HEK293 (cell line): Measurements from ENCODE around the gene RNASE4.

Source experiments
- GLI2 ChIP-seq: fragments of 450-650 bp; formaldehyde crosslinking; IDR thresholded peaks from 2 replicates; pipeline ENCODE4; 2017; ENCODE audit warnings: missing biosample characterization, missing genetic modification characterization, low read depth, borderline replicate concordance
- IKZF3 ChIP-seq: fragments of 450-650 bp; IDR thresholded peaks from 2 replicates; pipeline ENCODE4 v1.5.0; 2018; ENCODE audit warnings: missing biosample characterization, mild to moderate bottlenecking, missing genetic modification characterization, moderate library complexity
- MZF1 ChIP-seq: fragments of 450-650 bp; formaldehyde crosslinking; IDR thresholded peaks from 2 replicates; pipeline ENCODE4 v1.5.1; 2017; ENCODE audit warnings: missing biosample characterization, missing genetic modification characterization, borderline replicate concordance
- PBX3 ChIP-seq: sonication (generic); formaldehyde crosslinking; IDR thresholded peaks from 2 replicates; pipeline ENCODE4 v1.8.1; 2022; ENCODE audit warnings: mild to moderate bottlenecking, moderate library complexity, missing genetic modification reagents
- PRDM4 ChIP-seq: fragments of 450-650 bp; formaldehyde crosslinking; IDR thresholded peaks from 2 replicates; pipeline ENCODE4 v1.5.1; 2017; ENCODE audit warnings: missing biosample characterization, missing genetic modification characterization
- RBAK ChIP-seq: fragments of 450-650 bp; formaldehyde crosslinking; IDR thresholded peaks from 2 replicates; pipeline ENCODE4 v1.5.1; 2016; ENCODE audit warnings: missing biosample characterization, missing genetic modification characterization
- SALL2 ChIP-seq: fragments of 450-650 bp; formaldehyde crosslinking; IDR thresholded peaks from 2 replicates; pipeline ENCODE4 v1.5.0; 2017; ENCODE audit warnings: missing biosample characterization, mild to moderate bottlenecking, missing genetic modification characterization, borderline replicate concordance
- SETDB1 ChIP-seq: IDR thresholded peaks from one replicate; pipeline ENCODE4 v1.6.1; 2017; ENCODE audit warnings: mild to moderate bottlenecking, low read length, moderate library complexity, mixed read lengths; ENCODE audit not compliant: insufficient read length
- SP7 ChIP-seq: fragments of 450-650 bp; formaldehyde crosslinking; IDR thresholded peaks from 2 replicates; pipeline ENCODE4 v1.5.1; 2016; ENCODE audit warnings: missing biosample characterization, missing genetic modification characterization
- TCF7L2 ChIP-seq: IDR thresholded peaks from 2 replicates; pipeline ENCODE4 v1.6.1; 2011; ENCODE audit warnings: low read depth, mild to moderate bottlenecking, inconsistent platforms, low read length, moderate library complexity, borderline replicate concordance
- ZBTB17 ChIP-seq: fragments of 450-650 bp; formaldehyde crosslinking; IDR thresholded peaks from 2 replicates; pipeline ENCODE4 v1.5.1; 2016; ENCODE audit warnings: missing biosample characterization, missing genetic modification characterization
- ZBTB21 ChIP-seq: fragments of 450-650 bp; formaldehyde crosslinking; IDR thresholded peaks from 2 replicates; pipeline ENCODE4 v1.5.1; 2017; ENCODE audit warnings: missing biosample characterization, missing genetic modification characterization
- ZBTB7A ChIP-seq: fragments of 450-650 bp; formaldehyde crosslinking; IDR thresholded peaks from 2 replicates; pipeline ENCODE4 v1.5.1; 2016; ENCODE audit warnings: low read depth, missing biosample characterization, missing genetic modification characterization
- ZBTB8A ChIP-seq: fragments of 450-650 bp; formaldehyde crosslinking; IDR thresholded peaks from 2 replicates; pipeline ENCODE4 v1.5.1; 2016; ENCODE audit warnings: missing biosample characterization, missing genetic modification characterization
- ZFP3 ChIP-seq: fragments of 450-650 bp; formaldehyde crosslinking; IDR thresholded peaks from 2 replicates; pipeline ENCODE4 v1.5.1; 2016; ENCODE audit warnings: low read depth, missing biosample characterization, missing genetic modification characterization
- ZNF146 ChIP-seq: fragments of 450-650 bp; formaldehyde crosslinking; IDR thresholded peaks from 2 replicates; pipeline ENCODE4 v1.5.1; 2016; ENCODE audit warnings: missing biosample characterization, missing genetic modification characterization
- ZNF2 ChIP-seq: fragments of 450-650 bp; formaldehyde crosslinking; IDR thresholded peaks from 2 replicates; pipeline ENCODE4 v1.5.1; 2016; ENCODE audit warnings: missing biosample characterization, missing genetic modification characterization
- ZNF214 ChIP-seq: fragments of 450-650 bp; formaldehyde crosslinking; IDR thresholded peaks from 2 replicates; pipeline ENCODE4 v1.5.1; 2017; ENCODE audit warnings: missing biosample characterization, mild to moderate bottlenecking, missing genetic modification characterization, borderline replicate concordance
- ZNF223 ChIP-seq: fragments of 450-650 bp; formaldehyde crosslinking; IDR thresholded peaks from 2 replicates; pipeline ENCODE4 v1.5.1; 2016; ENCODE audit warnings: missing biosample characterization, missing genetic modification characterization
- ZNF350 ChIP-seq: fragments of 450-650 bp; formaldehyde crosslinking; IDR thresholded peaks from 2 replicates; pipeline ENCODE4 v1.5.0; 2017; ENCODE audit warnings: missing biosample characterization, mild to moderate bottlenecking, missing genetic modification characterization
- ZNF423 ChIP-seq: fragments of 450-650 bp; formaldehyde crosslinking; IDR thresholded peaks from 2 replicates; pipeline ENCODE4 v1.5.1; 2016; ENCODE audit warnings: missing biosample characterization, missing genetic modification characterization
- ZNF426 ChIP-seq: fragments of 450-650 bp; formaldehyde crosslinking; IDR thresholded peaks from 2 replicates; pipeline ENCODE4 v1.5.1; 2017; ENCODE audit warnings: missing biosample characterization, missing genetic modification characterization, mild to moderate bottlenecking, inconsistent platforms, moderate library complexity
- ZNF48 ChIP-seq: fragments of 450-650 bp; formaldehyde crosslinking; IDR thresholded peaks from 2 replicates; pipeline ENCODE4 v1.5.1; 2016; ENCODE audit warnings: missing biosample characterization, missing genetic modification characterization
- ZNF555 ChIP-seq: fragments of 450-650 bp; formaldehyde crosslinking; conservative IDR thresholded peaks from 2 replicates; pipeline ENCODE4 v1.5.1; 2017; ENCODE audit warnings: missing biosample characterization, mild to moderate bottlenecking, missing genetic modification characterization, inconsistent platforms
- ZNF560 ChIP-seq: fragments of 450-650 bp; formaldehyde crosslinking; IDR thresholded peaks from 2 replicates; pipeline ENCODE4 v1.5.1; 2017; ENCODE audit warnings: missing biosample characterization, missing genetic modification characterization, borderline replicate concordance
- ZNF561 ChIP-seq: fragments of 450-650 bp; IDR thresholded peaks from 2 replicates; pipeline ENCODE4 v1.5.1; 2018; ENCODE audit warnings: missing biosample characterization, missing genetic modification characterization, borderline replicate concordance
- ZNF623 ChIP-seq: fragments of 450-650 bp; formaldehyde crosslinking; IDR thresholded peaks from 2 replicates; pipeline ENCODE4 v1.5.1; 2016; ENCODE audit warnings: missing biosample characterization, missing genetic modification characterization
- ZNF660 ChIP-seq: fragments of 450-650 bp; IDR thresholded peaks from 2 replicates; pipeline ENCODE4 v1.5.1; 2018; ENCODE audit warnings: missing biosample characterization, mild to moderate bottlenecking, missing genetic modification characterization
- ZNF76 ChIP-seq: fragments of 450-650 bp; formaldehyde crosslinking; IDR thresholded peaks from 2 replicates; pipeline ENCODE4; 2016; ENCODE audit warnings: low read depth, missing biosample characterization, missing genetic modification characterization, borderline replicate concordance
- ZSCAN16 ChIP-seq: fragments of 450-650 bp; formaldehyde crosslinking; IDR thresholded peaks from 2 replicates; pipeline ENCODE4 v1.5.1; 2016; ENCODE audit warnings: missing biosample characterization, missing genetic modification characterization
- ZSCAN23 ChIP-seq: fragments of 450-650 bp; formaldehyde crosslinking; IDR thresholded peaks from 2 replicates; pipeline ENCODE4 v1.5.1; 2016; ENCODE audit warnings: missing biosample characterization, missing genetic modification characterization
- ZSCAN30 ChIP-seq: fragments of 450-650 bp; IDR thresholded peaks from 2 replicates; pipeline ENCODE4 v1.5.1; 2018; ENCODE audit warnings: missing biosample characterization, mild to moderate bottlenecking, missing genetic modification characterization, moderate library complexity
- TF ChIP-seq, protein P1 (sequence below): fragments of 450-650 bp; formaldehyde crosslinking; IDR thresholded peaks from 2 replicates; pipeline ENCODE4 v1.5.1; 2016; ENCODE audit warnings: missing biosample characterization, missing genetic modification characterization

Gene RNASE4

DNA sequence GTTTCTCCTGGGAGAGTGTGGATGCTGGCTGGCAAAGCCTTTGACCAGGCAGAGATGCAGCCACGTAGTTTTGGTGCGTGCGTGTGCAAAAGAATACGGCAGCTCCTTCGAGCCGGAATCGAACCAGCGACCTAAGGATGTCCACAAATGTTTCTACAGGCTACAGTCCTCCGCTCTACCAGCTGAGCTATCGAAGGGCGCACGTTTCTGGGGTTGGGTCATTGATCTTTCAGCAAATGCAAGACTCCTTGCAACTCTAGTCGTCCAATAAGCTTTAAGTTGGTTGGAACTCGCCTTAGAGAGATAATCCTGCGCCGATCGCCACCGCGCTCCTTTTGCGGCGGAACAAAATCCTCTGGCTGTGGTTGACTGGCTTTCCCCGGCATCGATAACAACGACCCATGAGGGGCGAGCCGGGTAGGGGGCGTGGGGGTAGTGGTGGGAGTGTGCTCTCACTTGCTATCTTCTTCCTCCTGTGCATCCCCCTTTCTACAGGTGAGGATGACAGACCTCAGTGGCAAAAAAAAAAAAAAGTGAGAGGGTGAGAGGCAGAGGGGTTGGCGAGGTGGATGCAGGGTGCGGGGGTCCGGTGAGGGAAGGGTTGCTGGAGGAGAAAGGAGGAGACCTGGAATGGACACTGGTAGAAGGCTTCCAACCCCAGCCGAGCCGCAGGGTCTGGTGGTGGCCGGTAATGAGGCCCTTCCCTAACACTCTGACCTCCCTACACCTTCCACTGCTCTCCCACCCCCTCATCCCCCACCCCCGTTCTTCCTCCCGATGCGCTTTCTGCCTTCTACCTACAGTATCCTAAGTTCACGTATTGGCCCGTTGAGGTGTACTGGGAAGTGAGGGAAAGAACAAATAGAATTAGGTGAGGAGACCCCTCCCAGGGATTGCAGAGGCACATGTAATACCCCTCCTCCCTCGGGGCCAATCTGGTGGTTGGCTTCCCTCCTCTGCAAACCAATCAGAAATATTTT, 31.1 kb upstream of the RNASE4 start (continued):
- peak; percentile 70 for TF ChIP-seq ZBTB21 (tag by site-specific recombination)
- peak; percentile 97 for TF ChIP-seq ZBTB17 (tag by site-specific recombination)
- no peak for TF ChIP-seq RBAK (tag by site-specific recombination)
- TF ChIP-seq GLI2, result no peak
- TF ChIP-seq ZBTB8A (tag by site-specific recombination), result peak; percentile 93
- no peak for TF ChIP-seq MZF1 (tag by site-specific recombination)
- no peak for TF ChIP-seq ZNF214 (tag by site-specific recombination)
- TF ChIP-seq SALL2, result no peak
- peak; percentile 92 for TF ChIP-seq ZNF2 (tag by site-specific recombination)
- no peak for TF ChIP-seq ZNF223 (tag by site-specific recombination)
- TF ChIP-seq ZSCAN30 (tag by site-specific recombination), result peak; percentile 98
- peak; percentile 94 for TF ChIP-seq ZNF561
- TF ChIP-seq TCF7L2, result no peak
- TF ChIP-seq ZSCAN16 (tag by site-specific recombination), result no peak
- TF ChIP-seq ZSCAN23 (tag by site-specific recombination), result 0 out of 2 replicates have a peak, but pooled peaks have one; percentile 48
- TF ChIP-seq ZFP3 (tag by site-specific recombination), result no peak
- no peak for TF ChIP-seq PBX3 (CRISPR knock-in tag)
- no peak for TF ChIP-seq ZNF560 (tag by site-specific recombination)
- TF ChIP-seq ZNF660, result peak; percentile 94; the same call in 1 of the 2 replicates
- TF ChIP-seq ZNF48 (tag by site-specific recombination), result no peak
- TF ChIP-seq IKZF3, result 0 out of 2 replicates have a peak, but pooled peaks have one; percentile 44
- no peak for TF ChIP-seq ZBTB7A (tag by site-specific recombination)
- no peak for TF ChIP-seq SETDB1
- TF ChIP-seq PRDM4 (tag by site-specific recombination), result no peak
- TF ChIP-seq ZNF423 (tag by site-specific recombination), result no peak; the same call in 1 of the 2 replicates
- TF ChIP-seq ZNF555 (tag by site-specific recombination), result no peak
- TF ChIP-seq ZNF623 (tag by site-specific recombination), result no peak
- no peak; the same call in 1 of the 2 replicates for TF ChIP-seq ZNF146
- TF ChIP-seq, protein P1, sequence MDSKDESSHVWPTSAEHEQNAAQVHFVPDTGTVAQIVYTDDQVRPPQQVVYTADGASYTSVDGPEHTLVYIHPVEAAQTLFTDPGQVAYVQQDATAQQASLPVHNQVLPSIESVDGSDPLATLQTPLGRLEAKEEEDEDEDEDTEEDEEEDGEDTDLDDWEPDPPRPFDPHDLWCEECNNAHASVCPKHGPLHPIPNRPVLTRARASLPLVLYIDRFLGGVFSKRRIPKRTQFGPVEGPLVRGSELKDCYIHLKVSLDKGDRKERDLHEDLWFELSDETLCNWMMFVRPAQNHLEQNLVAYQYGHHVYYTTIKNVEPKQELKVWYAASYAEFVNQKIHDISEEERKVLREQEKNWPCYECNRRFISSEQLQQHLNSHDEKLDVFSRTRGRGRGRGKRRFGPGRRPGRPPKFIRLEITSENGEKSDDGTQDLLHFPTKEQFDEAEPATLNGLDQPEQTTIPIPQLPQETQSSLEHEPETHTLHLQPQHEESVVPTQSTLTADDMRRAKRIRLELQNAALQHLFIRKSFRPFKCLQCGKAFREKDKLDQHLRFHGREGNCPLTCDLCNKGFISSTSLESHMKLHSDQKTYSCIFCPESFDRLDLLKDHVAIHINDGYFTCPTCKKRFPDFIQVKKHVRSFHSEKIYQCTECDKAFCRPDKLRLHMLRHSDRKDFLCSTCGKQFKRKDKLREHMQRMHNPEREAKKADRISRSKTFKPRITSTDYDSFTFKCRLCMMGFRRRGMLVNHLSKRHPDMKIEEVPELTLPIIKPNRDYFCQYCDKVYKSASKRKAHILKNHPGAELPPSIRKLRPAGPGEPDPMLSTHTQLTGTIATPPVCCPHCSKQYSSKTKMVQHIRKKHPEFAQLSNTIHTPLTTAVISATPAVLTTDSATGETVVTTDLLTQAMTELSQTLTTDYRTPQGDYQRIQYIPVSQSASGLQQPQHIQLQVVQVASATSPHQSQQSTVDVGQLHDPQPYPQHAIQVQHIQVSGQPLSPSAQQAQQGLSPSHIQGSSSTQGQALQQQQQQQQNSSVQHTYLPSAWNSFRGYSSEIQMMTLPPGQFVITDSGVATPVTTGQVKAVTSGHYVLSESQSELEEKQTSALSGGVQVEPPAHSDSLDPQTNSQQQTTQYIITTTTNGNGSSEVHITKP, result peak; percentile 78
- peak; percentile 56; the same call in 1 of the 2 replicates for TF ChIP-seq ZNF76 (tag by site-specific recombination)
- no peak for TF ChIP-seq ZNF350 (tag by site-specific recombination)
- TF ChIP-seq SP7, result peak; percentile 86
- TF ChIP-seq ZNF426, result no peak
